Activated CD4-positive, CD25-positive, alpha-beta regulatory T cell treated with anti-CD3 and anti-CD28 coated beads, Interleukin-2, amount 50 U/mL, for 72 hours (primary cell): ENCODE data around the gene BCKDHB.
"Not testable (repeated sequence)": the region's sequence is repeated elsewhere in the genome, so short reads cannot be mapped to it uniquely, and the experiment has no call there.

Experiments
- DNase-seq: peaks from one replicate; pipeline ENCODE4 v3.0.0; 2021

The BCKDHB gene

GRCh38 chr6:80106418-80107235 lies at the start of gene BCKDHB:
Gene BCKDHB, plus strand, starts transcription at chr6:80106671. Its CDS starts 23 bp downstream, at chr6:80106694.
- peak; percentile 95 for DNase-seq

DNA sequence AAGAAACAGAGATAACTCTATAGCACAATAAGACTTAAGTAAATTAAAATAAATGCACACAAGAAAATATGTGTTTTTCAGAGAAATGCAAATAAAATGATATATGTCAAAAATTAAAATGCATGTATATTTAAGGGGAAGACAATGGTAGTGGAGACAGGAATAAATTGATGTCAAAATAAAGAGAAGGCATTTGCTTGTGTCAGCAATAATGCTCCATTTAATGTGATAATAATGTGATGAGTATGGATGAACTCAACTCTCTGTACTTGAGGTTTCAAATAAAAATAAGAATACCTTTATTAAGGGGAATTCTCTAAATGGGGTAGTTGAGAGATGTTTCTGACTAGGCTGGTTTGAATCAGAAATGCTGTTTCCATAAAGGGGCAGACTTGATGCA lies 45.7 kb upstream of the BCKDHB start:
- no peak for DNase-seq

DNA sequence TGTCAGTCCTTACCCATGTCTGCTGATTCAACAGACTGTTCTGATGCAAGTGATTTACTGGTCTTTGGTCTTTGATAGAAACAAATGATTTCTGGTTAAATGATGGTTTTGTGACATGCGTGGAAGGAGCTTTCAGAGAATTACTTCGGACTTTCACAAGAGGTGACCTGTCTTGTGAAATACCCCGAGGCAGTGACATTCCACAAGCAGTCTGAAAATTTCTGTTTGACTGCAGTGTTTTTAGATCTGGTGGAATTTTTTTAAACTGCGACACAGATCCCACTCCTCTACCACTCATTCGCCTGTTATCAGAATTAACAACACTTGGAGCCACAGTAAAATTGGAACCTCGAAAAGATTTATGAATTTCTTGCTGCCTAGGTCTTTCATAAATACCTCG lies 38.3 kb upstream of the BCKDHB start:
- DNase-seq, result not testable (repeated sequence)

DNA sequence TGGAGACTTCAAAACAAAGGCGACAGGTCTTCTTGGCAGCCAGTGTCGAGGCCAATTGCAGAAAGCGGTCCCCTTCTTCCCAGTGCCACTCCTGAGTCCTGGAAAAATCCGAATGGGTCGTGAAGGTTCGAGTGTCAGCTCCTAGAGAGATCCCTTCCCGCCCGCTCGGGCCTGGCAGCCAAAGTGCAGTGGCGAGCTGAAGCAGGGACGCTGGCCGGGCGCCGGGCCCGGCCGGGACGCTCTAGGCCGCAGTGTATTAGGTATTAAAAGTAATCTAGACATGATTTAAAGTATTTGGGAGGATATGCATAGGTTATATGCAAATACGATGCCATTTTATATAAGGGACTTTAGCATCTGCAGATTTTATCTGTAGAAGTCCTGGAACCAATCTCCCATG lies 36.0 kb upstream of the BCKDHB start:
- DNase-seq, result not testable (repeated sequence)

DNA sequence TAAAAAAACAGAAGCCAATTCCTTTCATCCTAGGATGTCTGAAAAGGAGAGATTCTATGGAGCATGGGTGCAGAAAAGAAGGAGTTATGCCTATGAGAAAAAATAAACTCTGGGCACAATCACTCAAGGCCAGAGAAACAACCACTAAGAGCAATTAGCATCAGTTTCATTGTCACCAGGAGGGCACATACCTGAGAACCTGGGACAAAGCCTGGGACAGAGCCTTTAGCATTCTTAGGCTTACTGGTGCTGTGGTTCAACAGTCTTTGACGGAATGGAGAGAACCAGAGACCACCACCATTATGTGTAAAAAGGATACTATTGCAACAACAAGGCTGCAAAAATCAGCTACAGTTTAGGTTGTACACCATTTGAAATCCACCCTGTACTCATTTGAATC lies 29.4 kb upstream of the BCKDHB start:
- DNase-seq, result no peak

- no peak for DNase-seq
Measured at GRCh38 chr6:80088637-80089036, 17.8 kb upstream of the BCKDHB start.

DNA sequence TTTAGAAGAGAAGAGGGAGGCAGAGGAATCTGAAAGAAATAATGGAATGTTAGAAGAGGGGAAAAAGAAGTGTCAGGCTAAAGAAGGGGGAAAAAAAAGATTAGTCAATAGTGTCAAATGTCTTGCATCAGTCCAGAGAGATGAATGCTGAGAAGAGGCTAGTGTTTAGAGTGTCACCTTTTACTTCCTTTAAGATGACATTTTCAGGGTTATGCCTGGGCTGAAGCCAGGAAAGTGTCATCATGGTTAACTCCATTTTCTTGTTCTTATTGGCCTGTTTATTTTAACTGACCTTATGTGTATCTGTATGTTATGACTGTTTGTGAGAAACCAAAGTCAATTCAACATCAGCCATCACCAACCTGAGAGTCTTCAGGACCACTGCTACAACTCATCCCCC lies 15.0 kb upstream of the BCKDHB start:
- DNase-seq, result no peak

DNA sequence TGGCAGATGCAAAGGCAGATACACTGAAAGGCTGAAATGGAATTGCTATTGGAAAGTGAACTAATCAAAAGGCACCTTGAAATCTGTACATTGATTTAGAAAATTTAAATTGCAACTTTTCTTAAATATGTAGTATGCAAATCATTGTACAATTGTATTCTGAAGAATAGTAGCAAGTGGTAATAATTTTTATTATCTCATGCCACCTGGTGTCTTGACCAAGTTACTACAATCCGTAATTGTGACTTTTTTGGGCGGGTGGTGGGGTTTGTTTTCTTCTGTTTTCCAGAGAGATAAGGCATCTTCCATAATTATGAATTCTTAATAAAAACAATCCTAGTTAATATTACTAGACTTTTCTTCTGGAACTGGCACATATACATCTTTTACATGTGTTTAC lies 12.5 kb upstream of the BCKDHB start:
- DNase-seq, result no peak

- no peak for DNase-seq
Measured at GRCh38 chr6:80095600-80095999, 10.9 kb upstream of the BCKDHB start.

GRCh38 chr6:80098392-80098791 lies 8.1 kb upstream of the BCKDHB start:
- DNase-seq, result no peak

- DNase-seq, result no peak
Measured at GRCh38 chr6:80104520-80104919, 2.0 kb upstream of the BCKDHB start.

DNA sequence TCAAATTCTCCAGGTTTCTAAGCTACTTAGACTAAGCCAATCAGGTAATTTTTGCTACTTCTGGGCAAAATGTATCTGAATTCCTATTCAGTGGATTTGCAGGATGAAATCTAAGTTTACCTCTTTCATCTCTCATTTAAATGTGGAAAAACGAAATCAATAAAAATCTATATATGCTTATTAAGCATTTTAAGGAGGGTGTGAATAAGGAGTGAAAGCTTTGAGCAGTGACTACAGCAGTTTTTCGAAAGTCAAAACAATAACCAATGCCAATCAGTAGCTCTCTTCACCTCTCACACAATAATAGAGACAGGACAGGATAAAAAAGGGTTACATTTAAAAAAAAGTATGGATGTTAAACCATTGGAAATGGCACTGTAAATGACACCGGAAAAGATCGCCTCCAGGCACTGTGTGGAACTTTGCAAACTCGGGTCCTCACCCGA lies 476 bp upstream of the BCKDHB start:
- no peak for DNase-seq

DNA sequence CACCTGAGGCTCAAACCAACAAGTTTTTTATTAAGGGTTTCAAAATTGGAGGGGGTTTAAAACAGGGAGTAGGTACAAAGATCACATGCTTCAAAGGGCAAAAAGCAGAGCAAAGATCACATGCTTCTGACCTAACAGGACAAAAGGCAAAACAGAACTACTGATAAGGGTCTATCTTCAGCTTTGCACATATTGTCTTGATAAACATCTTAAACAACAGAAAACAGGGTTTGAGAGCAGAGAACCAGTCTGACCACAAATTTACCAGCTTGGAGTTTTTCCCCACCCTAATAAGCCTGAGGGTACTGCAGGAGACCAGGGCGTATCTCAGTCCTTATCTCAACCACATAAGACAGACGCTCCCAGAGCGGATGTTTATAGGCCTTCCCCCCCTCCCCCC lies 16.1 kb downstream of the BCKDHB start:
- DNase-seq, result not testable (repeated sequence)

- no peak for DNase-seq
Measured at GRCh38 chr6:80126657-80127345, 20.3 kb downstream of the BCKDHB start.

DNA sequence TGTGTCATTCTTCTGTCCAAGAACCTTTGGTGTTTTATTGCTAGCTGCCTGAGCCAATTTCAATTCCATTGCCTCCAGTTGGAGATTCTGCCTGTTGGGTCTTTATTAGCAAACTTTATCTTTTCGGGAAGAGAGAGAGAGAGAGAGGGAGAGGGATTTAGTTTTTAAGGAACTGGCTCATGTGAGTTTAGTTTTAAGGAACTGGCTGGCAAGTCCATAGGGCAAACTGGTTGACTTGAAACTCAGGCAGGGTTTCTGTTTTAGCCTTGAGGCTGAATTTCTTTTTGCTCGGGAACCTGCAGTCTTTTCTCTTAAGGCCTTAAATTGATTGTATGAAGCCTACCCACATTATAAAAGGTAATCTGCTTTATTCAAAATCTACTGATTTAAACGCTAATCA lies 23.0 kb downstream of the BCKDHB start:
- no peak for DNase-seq

DNA sequence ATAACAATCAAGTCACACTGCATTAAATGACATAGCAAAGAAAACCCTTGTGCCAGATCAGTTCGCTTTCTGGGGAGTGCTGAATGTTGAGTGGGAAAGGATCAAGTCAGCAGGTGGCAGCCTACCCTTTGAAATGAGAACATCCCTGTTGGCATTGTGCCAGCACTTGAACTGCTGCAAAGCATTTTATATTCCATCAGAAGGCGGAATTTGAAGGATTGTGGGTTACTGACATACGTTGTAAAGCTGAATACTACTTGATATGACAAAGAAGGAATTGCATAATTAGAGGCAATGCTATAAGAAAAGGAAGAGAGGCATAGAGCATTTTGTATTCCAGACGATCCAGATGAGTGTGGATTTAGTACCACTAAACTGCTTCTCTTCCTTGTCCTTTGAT lies 26.5 kb downstream of the BCKDHB start:
- no peak for DNase-seq

GRCh38 chr6:80134065-80134464 lies 27.6 kb downstream of the BCKDHB start:
- DNase-seq, result no peak

DNA sequence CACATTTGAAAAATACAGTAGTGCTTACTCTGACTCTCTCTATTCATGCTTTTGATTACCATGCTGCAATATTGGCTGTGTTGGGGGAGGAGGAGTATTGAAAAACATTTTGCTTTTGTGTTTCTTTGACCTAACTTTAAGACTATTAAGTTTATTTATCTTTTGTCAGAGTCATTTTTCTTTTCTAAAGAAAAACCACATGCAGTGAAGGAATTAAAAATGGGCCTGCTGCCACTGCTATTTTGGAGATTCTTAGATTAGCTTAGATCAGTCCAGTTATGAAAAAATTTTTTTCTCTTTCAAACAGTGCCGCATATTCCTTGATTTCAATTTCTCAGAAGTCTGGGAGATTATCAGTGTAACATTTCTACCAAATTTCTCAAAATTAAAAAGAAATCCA lies 36.1 kb downstream of the BCKDHB start:
- no peak for DNase-seq

- no peak for DNase-seq
Measured at GRCh38 chr6:80143419-80143937, 37.0 kb downstream of the BCKDHB start.

- no peak for DNase-seq
Measured at GRCh38 chr6:80144753-80145315, 38.4 kb downstream of the BCKDHB start.

- no peak for DNase-seq
Measured at GRCh38 chr6:80145509-80145908, 39.0 kb downstream of the BCKDHB start.

DNA sequence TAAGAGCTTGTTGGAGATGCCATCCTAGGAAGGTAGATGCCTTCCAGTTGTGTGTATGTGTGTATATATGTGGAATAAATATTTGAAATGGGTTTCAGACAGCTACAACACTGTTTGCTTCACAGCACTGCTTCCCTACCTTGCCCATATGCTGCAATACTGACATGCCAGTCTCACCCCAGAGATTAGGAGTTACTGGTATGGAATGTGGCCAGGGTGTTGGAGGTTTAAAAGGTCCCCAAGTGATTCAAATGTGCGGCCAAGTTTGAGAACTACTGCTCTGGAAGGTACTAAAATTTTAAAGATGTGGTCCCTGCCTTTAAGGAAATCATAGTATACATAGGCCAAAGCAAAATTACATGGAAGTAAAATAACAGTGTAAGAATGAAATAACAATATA lies 39.5 kb downstream of the BCKDHB start:
- no peak for DNase-seq

DNA sequence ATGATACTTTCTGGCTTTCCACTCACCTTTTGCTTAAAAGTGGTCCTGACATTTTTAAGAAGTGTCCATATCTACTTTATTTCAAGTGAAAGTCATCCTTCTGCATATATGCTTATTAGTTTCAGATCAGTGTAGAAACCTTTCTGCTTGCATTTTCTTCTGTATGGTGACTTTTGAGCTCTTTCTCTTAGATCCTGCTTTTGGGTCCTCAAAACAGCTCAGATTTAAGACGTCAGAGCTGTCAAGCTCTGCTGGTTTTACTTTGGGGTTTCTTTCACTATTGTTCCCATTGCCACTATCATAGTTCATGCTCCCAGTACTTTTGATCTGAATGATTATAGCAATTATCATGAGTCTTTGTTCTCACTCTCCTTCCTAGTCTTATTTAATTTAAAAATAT lies 41.7 kb downstream of the BCKDHB start:
- no peak for DNase-seq

- no peak for DNase-seq
Measured at GRCh38 chr6:80151635-80152034, 45.2 kb downstream of the BCKDHB start.
